ENCODE measurements around the gene C1orf159. TPM values are rescaled to one million over a fixed set of nuclear protein-coding genes. Genes with fewer than 3 reads are reported as not detected.

Gene C1orf159
- total and polyA plus RNA-seq, 2 of the 8 experiments (the other 6 are each of a cell fraction or from before 2014, with no cell fraction given), result 10.0 to 10.9 TPM

- Histone ChIP-seq H3K4me1 (replicated peaks in 1 of 4; ENCODE audit: control insufficient read depth in 3 of 4, insufficient read depth in 4 of 4, low read length in 3 of 4) (peaks cover 0 to 6% (median 4%) of the 10 kb centered on the region in 4 experiments; a peak in 5 of 7 replicates), H4K20me1 (replicated peaks in 1 of 2; ENCODE audit: control insufficient read depth in 1 of 2, insufficient read depth in 2 of 2, low read length in 2 of 2) (peaks cover 0 to 3% of the 10 kb centered on the region in 2 experiments), H3K27me3 (replicated peaks in 1 of 4; ENCODE audit: control insufficient read depth in 3 of 4, extremely low read depth in 1 of 4, insufficient read depth in 3 of 4, low read length in 3 of 4) (peaks cover 2 to 19% (median 15%) of the 10 kb centered on the region in 4 experiments; a peak in 6 of 7 replicates), H2BK5ac (ENCODE audit: low read depth, low read length) (no peak overlapping the region), H4K8ac (ENCODE audit: extremely low read depth, insufficient read depth, low read length) (no peak overlapping the region), H2BK20ac (ENCODE audit: low read length) (no peak overlapping the region), H3K56ac (replicated peaks; ENCODE audit: insufficient read length, low read depth, low read length) (no peak overlapping the region), H3K9ac (replicated peaks in 1 of 4; ENCODE audit: extremely low read depth in 1 of 4, low read depth in 3 of 4, low read length in 3 of 4) (no peak overlapping the region), H2AFZ (ENCODE audit: low read length) (no peak overlapping the region), H3K23ac (ENCODE audit: insufficient read length) (no peak overlapping the region), H3K36me3 (ENCODE audit: control insufficient read depth in 2 of 4, insufficient read depth in 4 of 4, low read length in 3 of 4) (no peaks in the 10 kb centered on the region), H3K4me2 (ENCODE audit: insufficient read depth in 1 of 2, low read depth in 2 of 2, low read length in 2 of 2) (no peak overlapping the region), H3K4me3 (ENCODE audit: extremely low read depth in 1 of 4, insufficient read depth in 2 of 4, low read depth in 3 of 4, low read length in 4 of 4) (no peak overlapping the region), H3K27ac (ENCODE audit: low read depth, low read length) (no peak overlapping the region), H4K91ac (replicated peaks; ENCODE audit: insufficient read length, low read length) (no peak overlapping the region), H3K79me2 (ENCODE audit: control insufficient read depth in 1 of 2, insufficient read depth in 2 of 2, low read length in 2 of 2) (peaks cover 0 to 5% of the 10 kb centered on the region in 2 experiments; a peak in 1 of 4 replicates), H2BK120ac (replicated peaks; ENCODE audit: low read depth, low read length) (no peak overlapping the region), H3K79me1 (ENCODE audit: low read depth, low read length) (peaks cover under 1% of the 10 kb centered on the region; the same call in 1 of the 2 replicates), H3K18ac (ENCODE audit: extremely low read depth, low read length) (no peak overlapping the region), H3K9me3 (ENCODE audit: insufficient read depth in 2 of 2, low read depth in 1 of 2, low read length in 1 of 2) (peaks cover 0 to 7% of the 10 kb centered on the region in 2 experiments; a peak in 1 of 4 replicates), H2BK15ac (ENCODE audit: low read length) (no peak overlapping the region), H3K23me2 (ENCODE audit: low read depth, low read length) (peaks cover 7% of the 10 kb centered on the region; the same call in 1 of the 2 replicates), H2BK12ac (ENCODE audit: low read depth, low read length) (no peak overlapping the region), H3K14ac (ENCODE audit: insufficient read length) (no peak overlapping the region), H2AK5ac (ENCODE audit: low read depth, low read length) (no peak overlapping the region), H4K5ac (ENCODE audit: insufficient read length, low read depth, low read length) (no peak overlapping the region), H3K4ac (replicated peaks; ENCODE audit: insufficient read length, low read depth, low read length) (no peak overlapping the region)
- TF ChIP-seq SIN3A (conservative IDR thresholded peaks at IDR 0.05 in 1 of 2, IDR thresholded peaks at IDR 0.05 in 1 of 2; ENCODE audit: low read depth in 1 of 2, low read length in 2 of 2), result no peak
- TF ChIP-seq CHD2 (IDR thresholded peaks at IDR 0.05; ENCODE audit: low read length), result no peak
- POLR2A ChIA-PET (ENCODE audit: partially characterized antibody), result no interaction called here
- CTCF ChIA-PET (ENCODE audit: partially characterized antibody), result interaction anchor here (0.7 to 3.6 kb wide), 7 partner anchors 11 to 1296 kb away, joined by 3 to 39 read pairs (median 4); no protein-coding TSS in a partner anchor
- no peak for FAIRE-seq
- 90% methylated on average over 20 of the region's 20 CpGs; no CpG with 5 or more reads in 1 of the 2 experiments for WGBS, 2 experiments (ENCODE audit: extremely low coverage in 1 of 2, insufficient coverage in 1 of 2, insufficient read length in 1 of 2, insufficient replicate concordance in 2 of 2, low coverage in 1 of 2, low lambda C conversion rate in 2 of 2, missing lambda C conversion rate in 1 of 2)
- no peak for DNase-seq (ENCODE audit: low read depth in 1 of 2, low spot score in 2 of 2)
Measured at GRCh38 chr1:1119272-1119890, 3.5 kb upstream of the C1orf159 start.

Measured in H1 (cell line).